Measurements from ENCODE around the gene SIRT2.
A peak's percentile ranks its signal among the peaks of the same experiment; 100 is the strongest.
"Not testable (repeated sequence)": the region's sequence is repeated elsewhere in the genome, so short reads cannot be mapped to it uniquely, and the experiment has no call there.

Gene SIRT2

DNA sequence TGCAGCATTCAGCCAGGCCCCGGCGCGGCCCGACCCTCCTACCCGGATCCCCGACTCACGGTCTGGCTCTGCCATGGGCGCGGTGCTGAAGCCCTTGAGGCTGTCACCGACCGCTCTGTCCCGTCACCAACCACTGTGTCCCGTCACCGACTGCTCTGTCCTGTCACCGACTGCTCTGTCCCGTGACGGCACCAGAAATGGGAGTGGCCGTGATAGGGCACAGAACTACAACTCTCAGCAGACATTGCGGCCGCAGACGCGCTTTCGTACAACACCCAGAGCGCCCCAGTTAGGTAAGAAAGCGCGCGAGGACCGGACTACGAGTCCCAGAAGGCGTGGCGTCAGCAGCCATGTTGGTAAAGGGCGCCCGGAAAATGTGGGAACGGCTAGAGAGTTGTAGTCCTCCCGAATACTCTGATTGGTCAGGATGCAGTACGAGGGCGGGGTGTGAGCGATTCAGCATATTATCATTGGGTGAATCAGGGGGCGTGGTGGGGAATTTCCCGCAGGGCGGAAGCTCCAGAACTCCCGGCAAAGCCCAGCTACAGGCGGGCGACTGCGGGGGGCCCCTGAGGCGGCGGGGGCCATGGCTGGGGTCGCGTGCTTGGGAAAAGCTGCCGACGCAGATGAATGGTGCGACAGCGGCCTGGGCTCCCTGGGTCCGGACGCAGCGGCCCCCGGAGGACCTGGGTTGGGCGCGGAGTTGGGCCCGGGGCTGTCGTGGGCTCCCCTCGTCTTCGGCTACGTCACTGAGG, at the start of gene SIRT2, which contains the start of gene NFKBIB:
Gene SIRT2, minus strand, starts transcription at position 172 of the 755 bp plus-strand sequence. Its CDS starts 97 bp downstream, at position 75.
Gene NFKBIB, plus strand, starts transcription at position 523 of the 755 bp plus-strand sequence. Its CDS starts 64 bp downstream, at position 587.
- peak; percentile 99 for DNase-seq

- DNase-seq = no peak
Observed at GRCh38 chr19:38946229-38947010, 47.0 kb upstream of the SIRT2 start.

GRCh38 chr19:38945562-38946228, 46.3 kb upstream of the SIRT2 start:
- no peak for DNase-seq

- no peak for DNase-seq
Observed at GRCh38 chr19:38944981-38945506, 45.6 kb upstream of the SIRT2 start.

GRCh38 chr19:38942471-38943181, 43.2 kb upstream of the SIRT2 start:
- no peak for DNase-seq

- no peak for DNase-seq
Observed at GRCh38 chr19:38941979-38942378, 42.6 kb upstream of the SIRT2 start.

- not testable (repeated sequence) for DNase-seq
Observed at GRCh38 chr19:38941466-38941865, 42.0 kb upstream of the SIRT2 start.

DNA sequence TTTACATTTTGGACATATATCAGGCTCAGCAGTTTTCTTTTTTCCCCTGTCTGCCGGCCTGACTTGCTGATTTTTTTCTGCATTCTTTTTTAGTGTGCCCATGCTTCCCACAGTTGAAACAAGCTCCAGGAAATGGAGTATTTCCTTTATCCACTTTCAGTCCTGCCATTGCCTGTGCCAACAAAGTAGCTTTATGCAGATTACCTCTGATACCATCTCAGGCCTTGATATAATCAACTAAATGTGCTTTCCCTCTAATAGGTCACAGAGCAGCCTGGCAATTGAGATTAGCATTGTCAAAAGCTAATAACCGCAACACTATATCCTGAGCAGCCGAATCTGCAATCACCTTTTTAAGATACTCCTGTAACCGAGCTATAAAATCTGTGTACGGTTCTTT, 40.5 kb upstream of the SIRT2 start:
- no peak for DNase-seq

GRCh38 chr19:38933544-38933943, 34.1 kb upstream of the SIRT2 start:
- no peak for DNase-seq

DNA sequence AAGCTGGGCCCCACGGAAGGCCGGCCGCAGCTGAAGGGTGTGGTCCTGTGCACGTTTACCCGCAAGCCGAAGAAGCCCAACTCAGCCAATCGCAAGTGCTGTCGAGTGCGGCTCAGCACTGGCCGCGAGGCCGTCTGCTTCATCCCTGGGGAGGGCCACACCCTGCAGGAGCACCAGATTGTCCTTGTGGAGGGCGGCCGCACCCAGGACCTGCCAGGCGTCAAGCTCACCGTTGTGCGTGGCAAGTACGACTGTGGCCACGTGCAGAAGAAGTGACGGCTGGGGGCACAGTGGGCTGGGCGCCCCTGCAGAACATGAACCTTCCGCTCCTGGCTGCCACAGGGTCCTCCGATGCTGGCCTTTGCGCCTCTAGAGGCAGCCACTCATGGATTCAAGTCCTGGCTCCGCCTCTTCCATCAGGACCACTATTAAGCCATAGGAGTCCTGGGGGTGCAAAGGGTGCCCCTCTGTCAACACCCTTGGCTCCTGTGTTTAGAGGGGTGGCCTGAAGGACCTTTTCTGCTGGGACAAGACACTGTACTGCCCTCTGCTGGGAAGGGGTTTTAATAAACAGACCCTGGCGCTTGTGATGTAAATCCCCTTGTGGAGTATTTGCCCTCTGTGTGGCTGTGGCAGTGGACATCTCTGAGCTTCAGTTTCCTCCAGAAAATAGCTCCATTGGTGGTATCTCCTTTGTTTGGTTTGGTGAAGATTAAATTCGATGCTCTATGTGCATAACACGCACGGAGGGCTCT, 33.2 kb upstream of the SIRT2 start:
- peak; percentile 34 for DNase-seq

GRCh38 chr19:38931521-38931793, 32.0 kb upstream of the SIRT2 start:
- DNase-seq = no peak

DNA sequence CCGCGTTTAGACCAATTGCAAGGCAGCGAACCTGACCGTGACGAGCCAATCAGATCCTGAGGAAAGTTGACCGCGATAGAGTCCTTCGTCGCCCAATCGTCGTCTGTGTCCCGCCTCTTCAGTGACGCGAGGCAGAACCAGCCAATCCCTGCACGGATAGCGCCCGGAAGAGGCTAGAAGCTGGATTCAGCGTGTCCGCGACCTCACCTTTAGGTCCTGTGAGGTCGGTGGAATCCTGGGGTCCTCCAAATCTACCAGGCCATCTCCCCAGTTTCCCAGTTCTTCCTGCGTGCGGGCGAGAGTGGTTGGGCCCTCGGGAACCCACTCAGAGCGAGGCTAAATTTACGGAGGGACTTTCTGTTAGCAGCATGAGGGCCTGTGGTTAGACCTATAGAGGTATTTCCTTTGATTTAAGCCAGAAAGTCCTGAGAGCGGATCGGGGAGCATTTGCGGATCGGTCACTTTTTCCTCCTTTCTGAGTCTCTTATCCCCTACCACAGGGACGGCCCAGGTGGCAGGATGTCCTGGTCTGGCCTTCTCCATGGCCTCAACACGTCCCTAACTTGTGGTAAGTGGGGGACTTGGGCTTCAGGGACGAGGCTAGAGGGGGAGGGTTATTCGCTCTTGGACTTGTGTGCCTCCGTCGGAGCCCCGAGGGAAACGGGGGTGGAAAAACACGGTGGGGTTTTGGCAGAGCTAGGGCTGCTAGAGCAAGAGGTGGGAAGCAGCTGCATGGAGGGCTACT, 31.5 kb upstream of the SIRT2 start, which contains the start of gene MRPS12:
Gene MRPS12, plus strand, starts transcription at position 169 of the 745 bp plus-strand sequence. Its CDS starts 351 bp downstream, at position 520.
- peak; percentile 99 for DNase-seq

GRCh38 chr19:38929929-38930775, 30.7 kb upstream of the SIRT2 start, which contains the start of gene SARS2:
Gene SARS2, minus strand, starts transcription at chr19:38930763. Its CDS starts 27 bp downstream, at chr19:38930736.
- DNase-seq = peak; percentile 90

DNA sequence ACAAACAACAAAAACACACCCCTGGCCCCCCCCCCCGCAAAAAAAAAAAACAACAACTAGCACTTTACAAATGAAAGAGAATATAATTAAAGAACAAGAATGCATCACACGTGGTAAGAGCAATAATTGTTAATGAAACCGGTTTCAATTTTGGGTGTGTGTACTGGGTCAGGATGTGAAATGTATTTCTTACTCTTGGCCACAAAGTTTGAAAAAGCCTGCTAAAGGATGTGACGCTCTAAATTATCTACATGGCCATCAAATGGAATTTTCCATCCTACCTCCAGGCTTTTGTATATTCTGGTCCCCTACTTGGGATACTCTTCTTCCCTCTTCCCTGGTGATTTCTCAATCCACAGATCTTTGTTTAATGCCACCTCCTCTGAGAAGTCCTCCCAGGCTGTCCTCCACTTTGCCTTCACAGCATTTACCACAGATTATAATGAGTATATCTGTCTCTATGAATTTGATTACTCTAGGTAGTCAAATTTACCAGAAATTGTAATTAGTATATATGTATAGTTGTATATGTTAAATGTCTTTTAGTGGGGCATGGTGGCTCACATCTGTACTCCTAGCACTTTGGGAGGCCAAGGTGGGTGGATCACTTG, 29.1 kb upstream of the SIRT2 start:
- DNase-seq = no peak

DNA sequence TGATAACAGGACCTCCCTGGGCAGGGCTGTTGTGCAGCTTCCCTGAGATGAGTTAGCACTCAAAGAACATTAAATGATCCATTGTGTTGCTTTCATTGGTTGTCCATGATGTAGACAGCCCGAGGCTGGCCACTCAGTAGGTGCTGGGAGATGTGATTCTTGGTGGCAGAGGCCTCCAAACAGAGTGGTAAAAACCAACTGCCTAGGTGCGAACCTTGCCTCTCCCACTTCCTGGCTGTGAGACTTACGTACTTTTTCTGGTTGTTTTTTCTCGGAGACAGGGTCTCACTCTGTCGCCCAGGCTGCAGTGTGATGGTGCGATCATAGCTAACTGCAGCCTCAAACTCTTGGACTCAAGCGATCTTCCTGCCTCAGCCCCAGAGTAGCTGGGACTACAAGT, 25.0 kb upstream of the SIRT2 start:
- DNase-seq = no peak

GRCh38 chr19:38922482-38922881, 23.1 kb upstream of the SIRT2 start:
- DNase-seq = no peak

DNA sequence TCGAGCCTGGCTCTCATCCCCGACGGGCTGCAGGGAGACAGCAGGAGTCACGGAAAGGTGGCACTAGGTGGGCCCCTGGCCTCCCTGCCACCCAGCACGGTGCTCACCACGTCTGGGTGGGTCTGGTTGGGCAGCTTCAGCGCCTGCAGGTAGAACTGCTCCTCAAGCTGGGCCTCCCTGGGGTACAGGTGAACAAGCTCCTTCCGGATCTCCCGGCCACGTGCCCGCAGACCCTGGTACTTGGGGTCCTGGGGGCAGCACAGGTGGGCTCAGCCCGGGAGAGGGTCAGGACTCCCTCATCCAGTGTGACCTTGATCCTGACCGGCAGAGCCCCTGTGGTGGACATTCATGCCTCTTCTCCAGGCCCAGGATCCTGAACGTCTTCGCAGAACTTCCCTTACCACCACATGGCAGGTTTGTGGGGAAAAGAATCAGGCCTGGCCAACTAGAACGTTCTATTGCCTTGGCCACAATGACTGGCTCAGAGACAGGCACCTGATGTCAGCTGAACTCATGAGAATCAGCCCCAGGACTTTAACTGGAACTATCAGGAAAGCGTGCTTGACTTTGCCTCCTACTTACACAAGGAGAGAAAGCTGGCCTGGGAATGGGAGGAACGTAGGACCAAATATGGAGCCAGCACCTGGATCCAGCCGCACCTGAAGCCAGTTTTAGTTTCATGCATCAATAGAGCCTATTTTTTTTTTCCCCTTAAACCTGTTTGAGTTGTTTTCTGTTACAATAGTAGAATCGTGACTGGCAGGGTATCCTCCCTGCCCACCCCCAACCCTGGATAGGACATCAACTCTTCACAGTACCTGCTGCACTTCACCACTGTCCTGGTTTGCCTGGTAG, 22.2 kb upstream of the SIRT2 start:
- DNase-seq = no peak

DNA sequence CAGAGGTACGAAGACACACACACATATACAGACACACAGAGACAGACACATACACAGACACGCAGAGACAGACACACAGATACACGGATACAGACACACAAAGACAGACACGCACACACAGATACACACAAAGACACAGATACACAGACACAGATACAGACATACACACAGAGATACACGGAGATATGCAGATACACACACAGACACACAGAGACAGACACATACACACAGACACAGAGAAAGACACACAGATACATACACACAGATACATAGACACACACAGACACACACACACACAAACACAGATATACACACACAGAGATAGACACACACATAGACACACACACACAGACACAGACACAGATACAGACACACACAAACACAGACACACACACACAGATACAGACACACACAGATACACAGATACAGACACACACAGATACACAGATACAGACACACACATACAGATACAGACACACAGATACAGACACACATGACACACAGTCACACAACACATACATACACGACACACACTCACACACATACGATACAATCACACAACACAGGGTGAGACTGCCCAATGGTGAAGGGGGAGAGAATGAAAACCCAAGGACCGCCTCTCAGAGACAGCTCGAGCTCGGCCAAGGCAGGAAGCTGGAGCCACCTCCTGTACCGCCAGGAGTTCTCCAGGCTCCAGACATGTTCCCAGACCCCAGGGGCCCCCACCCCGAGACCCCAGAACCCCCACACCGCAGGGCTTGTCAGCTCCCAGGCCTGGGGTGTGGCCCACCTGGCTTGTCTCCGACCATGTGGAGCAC, 21.4 kb upstream of the SIRT2 start:
- no peak for DNase-seq
